ENCODE measurements around the gene KCNK7. TPM values are rescaled to one million over a fixed set of nuclear protein-coding genes. Genes with fewer than 3 reads are reported as not detected.

KCNK7 gene
- total RNA-seq, 1 experiment from 2014 or later = 0.61 TPM

DNA sequence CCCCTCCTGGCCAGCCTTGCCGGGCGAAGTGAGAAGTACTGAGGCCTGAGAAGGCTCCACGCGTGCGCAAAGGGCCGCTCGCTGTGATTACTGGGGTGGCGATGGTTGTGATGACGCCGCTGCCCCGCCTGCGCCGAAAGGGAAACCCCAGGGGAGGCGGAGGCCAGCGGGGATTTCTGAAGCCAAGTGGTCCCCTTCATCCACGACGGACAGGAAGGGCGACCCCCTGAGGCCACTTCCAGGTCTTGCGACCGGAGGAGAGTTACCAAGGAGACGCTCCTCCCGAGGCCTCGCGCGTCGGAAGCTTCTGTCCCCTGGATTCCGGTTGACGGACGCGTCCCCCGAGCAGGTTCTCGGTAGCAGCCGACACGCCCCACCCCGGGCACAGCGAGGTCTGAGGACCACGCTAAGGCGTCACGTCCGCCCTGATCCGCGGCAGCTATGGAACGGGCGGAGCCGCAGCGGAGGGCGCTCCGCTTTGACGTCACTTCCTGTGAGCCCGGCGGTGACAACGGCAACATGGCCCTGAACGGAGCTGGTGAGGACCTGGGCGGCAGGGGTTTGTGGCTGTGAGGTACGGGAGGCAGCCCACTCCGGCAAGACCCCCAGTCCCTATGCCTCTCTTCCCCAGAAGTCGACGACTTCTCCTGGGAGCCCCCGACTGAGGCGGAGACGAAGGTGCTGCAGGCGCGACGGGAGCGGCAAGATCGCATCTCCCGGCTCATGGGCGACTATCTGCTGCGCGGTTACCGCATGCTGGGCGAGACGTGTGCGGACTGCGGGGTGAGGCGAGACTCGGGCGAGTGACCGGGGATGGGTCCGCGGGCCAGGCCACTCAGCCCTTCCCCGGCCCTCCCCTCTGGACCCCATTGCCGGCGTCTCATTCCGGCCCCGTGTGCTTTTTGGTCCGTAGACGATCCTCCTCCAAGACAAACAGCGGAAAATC, 25.4 kb downstream of the KCNK7 start, which contains the start of gene ZNRD2 (continued):
- TF ChIP-seq, protein P1, sequence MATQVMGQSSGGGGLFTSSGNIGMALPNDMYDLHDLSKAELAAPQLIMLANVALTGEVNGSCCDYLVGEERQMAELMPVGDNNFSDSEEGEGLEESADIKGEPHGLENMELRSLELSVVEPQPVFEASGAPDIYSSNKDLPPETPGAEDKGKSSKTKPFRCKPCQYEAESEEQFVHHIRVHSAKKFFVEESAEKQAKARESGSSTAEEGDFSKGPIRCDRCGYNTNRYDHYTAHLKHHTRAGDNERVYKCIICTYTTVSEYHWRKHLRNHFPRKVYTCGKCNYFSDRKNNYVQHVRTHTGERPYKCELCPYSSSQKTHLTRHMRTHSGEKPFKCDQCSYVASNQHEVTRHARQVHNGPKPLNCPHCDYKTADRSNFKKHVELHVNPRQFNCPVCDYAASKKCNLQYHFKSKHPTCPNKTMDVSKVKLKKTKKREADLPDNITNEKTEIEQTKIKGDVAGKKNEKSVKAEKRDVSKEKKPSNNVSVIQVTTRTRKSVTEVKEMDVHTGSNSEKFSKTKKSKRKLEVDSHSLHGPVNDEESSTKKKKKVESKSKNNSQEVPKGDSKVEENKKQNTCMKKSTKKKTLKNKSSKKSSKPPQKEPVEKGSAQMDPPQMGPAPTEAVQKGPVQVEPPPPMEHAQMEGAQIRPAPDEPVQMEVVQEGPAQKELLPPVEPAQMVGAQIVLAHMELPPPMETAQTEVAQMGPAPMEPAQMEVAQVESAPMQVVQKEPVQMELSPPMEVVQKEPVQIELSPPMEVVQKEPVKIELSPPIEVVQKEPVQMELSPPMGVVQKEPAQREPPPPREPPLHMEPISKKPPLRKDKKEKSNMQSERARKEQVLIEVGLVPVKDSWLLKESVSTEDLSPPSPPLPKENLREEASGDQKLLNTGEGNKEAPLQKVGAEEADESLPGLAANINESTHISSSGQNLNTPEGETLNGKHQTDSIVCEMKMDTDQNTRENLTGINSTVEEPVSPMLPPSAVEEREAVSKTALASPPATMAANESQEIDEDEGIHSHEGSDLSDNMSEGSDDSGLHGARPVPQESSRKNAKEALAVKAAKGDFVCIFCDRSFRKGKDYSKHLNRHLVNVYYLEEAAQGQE (IDR thresholded peaks at IDR 0.05; ENCODE audit: low read depth) = no peak
- peak; percentile 73 for TF ChIP-seq POLR2AphosphoS5 (IDR thresholded peaks at IDR 0.05; ENCODE audit: low read depth, low read length)

DNA sequence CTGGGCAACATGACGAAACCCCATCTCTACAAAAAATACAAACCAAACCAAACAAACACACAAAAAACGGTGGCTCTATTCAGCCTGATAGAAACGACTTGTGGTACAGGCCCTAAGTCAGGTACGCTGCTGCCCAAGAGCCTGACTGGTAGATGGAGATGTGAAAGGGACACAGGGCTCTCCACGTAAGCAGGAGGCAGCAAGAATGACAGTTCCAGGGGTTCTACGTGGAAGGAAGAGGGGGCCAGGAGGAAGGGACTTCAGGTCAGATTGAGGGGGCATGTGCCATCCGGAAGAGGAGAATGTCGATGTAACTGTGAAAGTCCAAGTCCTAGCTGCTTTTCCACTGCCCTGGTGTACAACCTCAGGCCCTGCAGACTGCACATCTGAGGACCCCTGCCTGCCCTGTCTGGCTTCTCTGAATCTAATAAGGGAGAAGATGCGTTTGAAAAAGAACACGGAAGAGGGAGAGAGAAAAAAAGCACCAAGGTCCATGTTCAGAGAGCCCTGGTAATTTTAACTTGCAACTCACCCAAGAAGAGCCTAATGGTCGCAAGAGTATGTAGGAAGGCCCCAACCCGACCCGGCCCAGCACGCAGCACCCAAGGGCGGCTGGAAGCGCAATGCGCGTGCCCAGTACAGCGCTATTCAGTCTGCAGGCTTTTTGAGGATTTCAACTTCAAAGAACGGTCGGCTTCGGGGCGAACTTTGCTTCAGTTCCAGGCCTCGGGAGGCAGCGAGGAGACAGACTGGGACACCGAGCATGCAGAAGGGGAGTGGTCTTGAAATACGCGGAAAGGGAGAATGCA, 26.2 kb downstream of the KCNK7 start:
- ChIA-PET POLR2A (interaction anchor here (1.5 kb wide), 1 partner anchor 9 kb away, joined by 17 read pairs; no protein-coding TSS in a partner anchor), CTCF (interaction anchor here (0.9 to 4.5 kb wide), 6 partner anchors 8 to 743 kb away, joined by 3 to 89 read pairs (median 4); partner anchors contain the start of gene PCNX3), RAD21 (ENCODE audit: low non-redundant PET in 1 of 2, low total read pairs in 2 of 2, uncharacterized antibody in 2 of 2, unreplicated experiment in 2 of 2) (interaction anchor here in 1 of 2 experiments (1.0 to 3.3 kb wide), 2 partner anchors 23 to 29 kb away, joined by 4 to 32 read pairs; no protein-coding TSS in a partner anchor)
- H3K4me1 ChIP-seq (ENCODE audit: control insufficient read depth in 1 of 2, insufficient read depth in 2 of 2, low read length in 2 of 2) = peaks cover 30 to 66% of the 10 kb centered on the region in 2 experiments
- no peak overlapping the region for H2AFZ ChIP-seq (ENCODE audit: low read depth, low read length, poor library complexity, severe bottlenecking)
- BruUV-seq (replicated peaks) = TSS peak; percentile 74
- intact Hi-C loops (cut with micrococcal nuclease) = no loop called here
- no peaks in the 10 kb centered on the region; a peak in 1 of 4 replicates for H3K36me3 ChIP-seq (ENCODE audit: control insufficient read depth in 1 of 2, insufficient read depth in 2 of 2, low read length in 2 of 2)
- H3K9me3 ChIP-seq (ENCODE audit: control insufficient read depth in 1 of 2, insufficient read depth in 1 of 2, low read depth in 1 of 2, low read length in 2 of 2) = no peaks in the 10 kb centered on the region
- H3K4me3 ChIP-seq (replicated peaks in 1 of 2; ENCODE audit: low read depth in 1 of 2, low read length in 2 of 2) = peak overlapping the region; percentile 97 to 100
- peak overlapping the region; percentile 98 for H3K9ac ChIP-seq (ENCODE audit: low read length)
- no peaks in the 10 kb centered on the region for H3K27me3 ChIP-seq (ENCODE audit: insufficient read depth, low read length)
- H3K79me2 ChIP-seq (ENCODE audit: insufficient read depth, low read length) = peaks cover 58% of the 10 kb centered on the region
- H4K20me1 ChIP-seq (ENCODE audit: insufficient read depth) = no peaks in the 10 kb centered on the region
- H3K9me2 ChIP-seq (ENCODE audit: insufficient read depth) = no peaks in the 10 kb centered on the region
- H3K4me2 ChIP-seq (ENCODE audit: low read length) = peak overlapping the region; percentile 78
- H3K27ac ChIP-seq (ENCODE audit: low read depth, low read length) = peak overlapping the region; percentile 94
- ATAC-seq = peak; percentile 18
- no peak for DNase-seq (ENCODE audit: low read depth, low spot score)
- TF ChIP-seq CEBPB (IDR thresholded peaks at IDR 0.05; ENCODE audit: low read depth) = no peak
- TF ChIP-seq, protein P2, sequence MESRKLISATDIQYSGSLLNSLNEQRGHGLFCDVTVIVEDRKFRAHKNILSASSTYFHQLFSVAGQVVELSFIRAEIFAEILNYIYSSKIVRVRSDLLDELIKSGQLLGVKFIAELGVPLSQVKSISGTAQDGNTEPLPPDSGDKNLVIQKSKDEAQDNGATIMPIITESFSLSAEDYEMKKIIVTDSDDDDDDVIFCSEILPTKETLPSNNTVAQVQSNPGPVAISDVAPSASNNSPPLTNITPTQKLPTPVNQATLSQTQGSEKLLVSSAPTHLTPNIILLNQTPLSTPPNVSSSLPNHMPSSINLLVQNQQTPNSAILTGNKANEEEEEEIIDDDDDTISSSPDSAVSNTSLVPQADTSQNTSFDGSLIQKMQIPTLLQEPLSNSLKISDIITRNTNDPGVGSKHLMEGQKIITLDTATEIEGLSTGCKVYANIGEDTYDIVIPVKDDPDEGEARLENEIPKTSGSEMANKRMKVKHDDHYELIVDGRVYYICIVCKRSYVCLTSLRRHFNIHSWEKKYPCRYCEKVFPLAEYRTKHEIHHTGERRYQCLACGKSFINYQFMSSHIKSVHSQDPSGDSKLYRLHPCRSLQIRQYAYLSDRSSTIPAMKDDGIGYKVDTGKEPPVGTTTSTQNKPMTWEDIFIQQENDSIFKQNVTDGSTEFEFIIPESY (IDR thresholded peaks at IDR 0.05; ENCODE audit: extremely low read depth, insufficient replicate concordance, low read length) = no peak
- peak; percentile 74; the same call in 1 of the 2 replicates for TF ChIP-seq ZFX (IDR thresholded peaks at IDR 0.05)
- TF ChIP-seq, protein P3, sequence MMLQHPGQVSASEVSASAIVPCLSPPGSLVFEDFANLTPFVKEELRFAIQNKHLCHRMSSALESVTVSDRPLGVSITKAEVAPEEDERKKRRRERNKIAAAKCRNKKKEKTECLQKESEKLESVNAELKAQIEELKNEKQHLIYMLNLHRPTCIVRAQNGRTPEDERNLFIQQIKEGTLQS (IDR thresholded peaks at IDR 0.05) = no peak
- no peak for TF ChIP-seq ZNF274 (IDR thresholded peaks at IDR 0.05; ENCODE audit: low read depth, low read length)
- TF ChIP-seq POLR2A (IDR thresholded peaks at IDR 0.05; ENCODE audit: borderline replicate concordance, extremely low read depth, insufficient read depth, insufficient read length) = peak; percentile 59
- no peak for TF ChIP-seq TCF7L2 (IDR thresholded peaks at IDR 0.05; ENCODE audit: borderline replicate concordance, extremely low read depth, insufficient read depth, insufficient read length)
- no peak for TF ChIP-seq EZH2 (IDR thresholded peaks at IDR 0.05)
- no peak for TF ChIP-seq EGR1 (IDR thresholded peaks at IDR 0.05; ENCODE audit: low read depth)
- TF ChIP-seq POLR2AphosphoS5 (IDR thresholded peaks at IDR 0.05; ENCODE audit: low read depth, low read length) = no peak
- TF ChIP-seq CBX3 (IDR thresholded peaks at IDR 0.05; ENCODE audit: low read depth) = no peak
